UCSD-AML1 (cell line): ENCODE measurements around the gene NAA10.

Source experiments
- DNase-seq: peaks from one replicate; lab custom pipeline; 2025; ENCODE audit not compliant: unreplicated experiment; lab: John Stamatoyannopoulos, UW

The NAA10 gene

GRCh38 chrX:153930011-153930910 is 4.6 kb downstream of the NAA10 start:
- DNase-seq, result no peak

- DNase-seq, result no peak
Measured at GRCh38 chrX:153929576-153929975, 5.3 kb downstream of the NAA10 start.

- no peak for DNase-seq
Measured at GRCh38 chrX:153928846-153929245, 6.0 kb downstream of the NAA10 start.

GRCh38 chrX:153927922-153928760 is 6.7 kb downstream of the NAA10 start:
- DNase-seq, result peak; percentile 99

DNA sequence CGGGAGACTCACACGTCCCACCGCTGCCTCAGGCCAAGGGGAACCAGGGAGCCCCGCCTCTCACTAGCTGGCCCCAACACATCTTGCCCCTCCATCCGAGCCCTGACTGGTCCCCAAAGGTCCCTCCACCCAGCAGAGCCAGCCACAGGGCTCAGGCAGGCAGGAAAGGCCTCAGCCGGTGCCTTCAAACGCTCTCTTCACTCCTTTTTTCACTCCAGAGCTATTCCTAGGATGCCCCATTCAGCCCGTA is 7.2 kb downstream of the NAA10 start:
- no peak for DNase-seq

DNA sequence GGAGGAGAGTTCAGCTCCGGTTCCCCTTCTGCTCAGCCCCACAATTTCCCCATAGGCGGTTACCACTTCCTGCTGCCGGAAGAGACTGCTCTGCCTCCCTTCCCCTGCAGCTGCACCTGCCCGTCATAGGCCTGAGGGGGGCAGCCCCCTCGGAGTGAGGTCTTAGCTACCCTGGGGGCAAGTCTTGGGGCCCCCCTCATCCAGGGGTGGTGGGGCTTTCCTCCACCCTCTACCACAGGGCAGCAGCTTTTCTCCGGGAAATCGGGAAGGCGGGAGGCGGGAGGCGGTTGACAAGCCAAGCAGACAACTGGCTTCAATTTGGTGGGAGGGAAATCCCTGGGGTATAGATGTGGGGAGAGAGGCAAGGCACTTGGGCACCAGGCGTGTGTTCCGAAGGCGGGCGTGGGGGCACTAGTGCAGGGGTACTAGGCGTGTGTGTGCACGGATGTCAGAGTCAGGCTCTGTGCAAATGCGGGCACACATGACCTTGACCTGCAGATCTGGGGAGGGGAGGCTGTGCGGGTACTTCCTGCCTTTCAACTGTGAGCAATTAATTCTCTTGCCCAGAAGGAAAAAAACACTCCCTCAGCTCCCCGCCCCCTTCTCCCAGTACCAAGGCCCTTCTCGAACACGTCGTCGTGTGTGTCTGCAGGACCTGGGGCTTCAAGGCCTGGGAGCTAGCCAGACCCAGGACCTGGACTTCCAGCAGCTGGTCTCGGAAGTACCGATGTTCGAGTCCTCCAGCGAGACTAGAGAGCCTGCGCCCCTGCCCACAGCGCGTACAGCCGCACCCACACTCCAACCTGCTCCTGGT is 7.8 kb downstream of the NAA10 start:
- DNase-seq, result peak; percentile 89

- DNase-seq, result no peak
Measured at GRCh38 chrX:153926552-153926857, 8.3 kb downstream of the NAA10 start.

- DNase-seq, result peak; percentile 78
Measured at GRCh38 chrX:153925739-153926551, 8.9 kb downstream of the NAA10 start, which contains the start of gene ARHGAP4. TSS of gene ARHGAP4 (minus strand) at chrX:153926264. CDS start at chrX:153926202, 62 bp downstream.

DNA sequence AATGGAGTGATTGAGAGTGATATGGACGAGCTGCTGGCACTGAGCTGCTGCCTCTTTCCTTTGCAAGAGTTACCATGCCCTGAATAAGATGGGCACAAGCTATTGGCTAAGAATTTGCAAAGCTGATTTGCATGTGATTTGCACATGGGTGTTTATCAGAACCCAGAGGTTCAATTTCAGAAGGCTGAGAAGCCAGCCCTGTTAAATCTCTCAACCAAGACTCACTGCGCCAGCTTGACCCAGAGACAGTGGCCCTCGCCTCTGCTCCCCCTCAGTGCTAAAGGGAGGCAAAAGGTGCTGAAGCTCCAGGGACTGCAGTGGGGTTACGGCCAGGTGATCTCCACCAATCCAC is 9.5 kb downstream of the NAA10 start:
- no peak for DNase-seq

DNA sequence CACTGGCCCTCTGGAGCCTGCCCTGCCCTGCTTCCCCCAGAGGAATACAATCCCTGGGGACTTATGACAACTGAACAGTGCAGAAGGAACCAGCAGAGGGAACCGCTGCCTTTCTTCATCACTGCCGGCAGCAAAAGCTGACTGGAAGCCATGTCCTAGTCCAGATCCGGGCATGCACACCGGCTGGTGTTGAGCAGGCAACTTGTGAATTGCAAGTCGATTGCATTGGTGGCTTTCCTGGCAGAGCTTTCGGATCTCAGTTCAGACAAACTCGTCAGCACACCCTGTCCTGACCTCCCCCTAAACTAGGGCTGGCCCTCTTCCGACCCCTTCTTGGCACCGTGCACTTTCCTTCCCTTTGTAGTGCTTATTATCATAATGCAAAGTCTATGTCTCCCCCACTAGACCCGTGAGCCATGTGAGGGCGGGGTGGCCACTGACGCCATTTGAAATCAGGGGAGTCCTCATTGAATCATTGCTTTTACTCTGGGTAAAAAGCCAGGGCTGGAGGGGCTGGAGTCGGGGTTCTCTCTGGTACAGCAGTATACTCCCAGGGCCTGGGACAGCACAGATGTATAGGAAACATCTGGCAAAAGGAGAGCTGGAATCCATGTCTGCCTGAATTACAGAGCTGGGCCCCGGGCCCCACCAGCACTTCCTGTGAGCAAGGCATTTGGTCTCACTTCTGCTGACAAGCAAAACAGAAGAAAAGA is 10.5 kb downstream of the NAA10 start:
- DNase-seq, result peak; percentile 45

GRCh38 chrX:153922932-153923857 is 11.6 kb downstream of the NAA10 start:
- no peak for DNase-seq

GRCh38 chrX:153921511-153922446 is 13.1 kb downstream of the NAA10 start:
- peak; percentile 66 for DNase-seq

GRCh38 chrX:153921070-153921469 is 13.8 kb downstream of the NAA10 start:
- DNase-seq, result no peak

GRCh38 chrX:153920546-153920945 is 14.3 kb downstream of the NAA10 start:
- no peak for DNase-seq

DNA sequence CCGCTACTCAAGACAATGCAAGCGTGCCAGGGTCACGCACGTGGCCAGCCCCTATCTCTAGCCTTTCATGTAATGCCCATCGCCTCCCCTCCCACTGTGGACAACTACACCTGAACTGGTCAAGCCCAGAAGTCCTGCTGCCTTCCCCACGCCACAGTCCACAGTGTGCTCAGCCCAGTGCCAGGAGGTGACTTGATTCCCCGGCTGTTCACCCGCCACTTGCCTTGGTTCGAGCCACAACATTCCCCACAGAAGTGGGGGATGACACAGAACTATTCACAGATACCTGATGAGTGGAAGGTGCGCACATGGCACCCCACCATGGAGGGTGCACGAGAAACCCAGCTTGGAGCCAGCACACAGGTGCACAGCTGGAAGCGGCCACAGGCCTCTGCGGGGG is 15.6 kb downstream of the NAA10 start:
- DNase-seq, result no peak

GRCh38 chrX:153917869-153918268 is 17.0 kb downstream of the NAA10 start:
- DNase-seq, result no peak

- no peak for DNase-seq
Measured at GRCh38 chrX:153913701-153914100, 21.1 kb downstream of the NAA10 start.

DNA sequence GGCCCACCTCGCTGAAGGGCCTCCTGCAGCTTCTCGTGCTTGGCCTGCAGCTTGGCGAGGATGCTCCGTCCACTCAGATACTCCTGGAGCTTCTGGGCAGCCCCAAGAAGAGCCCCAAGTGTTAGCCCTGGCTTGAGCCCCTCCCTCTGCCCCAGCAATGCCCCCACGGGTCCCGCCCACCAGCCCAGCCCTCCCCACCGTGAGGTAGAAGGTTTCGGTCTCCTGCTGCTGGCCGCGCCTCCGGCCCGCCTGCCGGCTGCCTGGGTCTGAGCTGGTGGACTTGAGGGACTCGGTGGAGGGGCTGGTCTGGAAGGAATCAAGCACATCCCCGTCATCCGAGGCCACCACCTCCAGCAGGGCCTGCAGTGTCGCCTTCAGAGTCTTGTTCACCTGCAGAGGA is 21.6 kb downstream of the NAA10 start:
- DNase-seq, result no peak
